MCF 10A (cell line): ENCODE data around the gene KCNB1. TPM values are rescaled to one million over a fixed set of nuclear protein-coding genes. Genes with fewer than 3 reads are reported as not detected.

ENCODE experiments used
- BruUV-seq: library from RNA; stranded (reverse); fragments of 400-500 nt; replicated peaks from 2 replicates; lab custom pipeline; 2021; lab: Mats Ljungman, UMichigan
- CTCF ChIA-PET: fragments of 300-600 bp; sonication (Branson Sonifier 250); formaldehyde crosslinking; extraction: SDS; loops from one replicate; lab custom pipeline; 2021; ENCODE audit warnings: antibody characterized with exemption, inconsistent platforms; lab: Yijun Ruan, JAX
- POLR2A ChIA-PET: fragments of 300-600, 350-650 bp; sonication (Branson Sonifier 250); formaldehyde crosslinking; extraction: SDS; loops from one replicate; lab custom pipeline; 2020; ENCODE audit warnings: antibody characterized with exemption, inconsistent platforms; lab: Yijun Ruan, JAX
- DNase-seq: peaks from one replicate; pipeline ENCODE4 v3.0.0-alpha.2; 2018; ENCODE audit not compliant: unreplicated experiment
- H3K27ac Mint-ChIP-seq: one replicate; pipeline ENCODE4 v1.8.0; 2022; ENCODE audit warnings: mild to moderate bottlenecking, low read depth, mixed read lengths; ENCODE audit not compliant: unreplicated experiment
- H3K27me3 Mint-ChIP-seq: one replicate; pipeline ENCODE4 v1.8.0; 2022; ENCODE audit warnings: mixed read lengths; ENCODE audit not compliant: insufficient read depth, unreplicated experiment
- H3K36me3 Mint-ChIP-seq: one replicate; pipeline ENCODE4 v1.8.0; 2022; ENCODE audit warnings: mild to moderate bottlenecking, moderate library complexity, mixed read lengths; ENCODE audit not compliant: insufficient read depth, unreplicated experiment
- H3K4me1 Mint-ChIP-seq: one replicate; pipeline ENCODE4 v1.8.0; 2022; ENCODE audit warnings: mixed read lengths; ENCODE audit not compliant: insufficient read depth, unreplicated experiment
- H3K4me3 Mint-ChIP-seq: one replicate; pipeline ENCODE4 v1.8.0; 2022; ENCODE audit warnings: mild to moderate bottlenecking, moderate library complexity, mixed read lengths; ENCODE audit not compliant: unreplicated experiment
- H3K9me3 Mint-ChIP-seq: one replicate; pipeline ENCODE4 v1.8.0; 2022; ENCODE audit warnings: mixed read lengths; ENCODE audit not compliant: unreplicated experiment
- CTCF ChIP-seq: fragments of 200-600 bp; IDR thresholded peaks from one replicate; pipeline ENCODE4 v1.8.0; 2022; ENCODE audit warnings: antibody characterized with exemption, mild to moderate bottlenecking; ENCODE audit not compliant: unreplicated experiment
- intact Hi-C: fragments of 100-400 bp; cut with micrococcal nuclease; formaldehyde crosslinking; loops from 2 replicates; pipeline ENCODE4 v1.14.1; 2022
- total RNA-seq: library from RNA; stranded (reverse); gene quantifications from 2 replicates; pipeline ENCODE4 v1.2.3, GENCODE V29; 2022

Gene KCNB1
- total RNA-seq, 1 experiment from 2014 or later: 2.8 TPM

GRCh38 chr20:49419785-49420184 is 62.7 kb downstream of the KCNB1 start:
- H3K27ac Mint-ChIP-seq: peak overlapping the region; percentile 99
- ChIA-PET CTCF (interaction anchor here (0.6 to 1.0 kb wide), 2 partner anchors 86 to 115 kb away, joined by 3 to 4 read pairs; no protein-coding TSS in a partner anchor), POLR2A (interaction anchor here (0.6 to 1.9 kb wide), 13 partner anchors 8 to 696 kb away, joined by 3 to 14 read pairs (median 4); no protein-coding TSS in a partner anchor)
- BruUV-seq: no TSS peak
- intact Hi-C loops: loop anchor here (2.0 kb wide), 1 partner anchor 65 kb away; no protein-coding TSS in a partner anchor
- no peaks in the 10 kb centered on the region for H3K27me3 Mint-ChIP-seq
- H3K36me3 Mint-ChIP-seq: peaks cover 9% of the 10 kb centered on the region
- TF ChIP-seq CTCF: no peak
- peaks cover 27% of the 10 kb centered on the region for H3K4me1 Mint-ChIP-seq
- H3K9me3 Mint-ChIP-seq: no peaks in the 10 kb centered on the region
- DNase-seq: no peak
- peak overlapping the region; percentile 17 for H3K4me3 Mint-ChIP-seq

GRCh38 chr20:49418809-49419208 is 63.7 kb downstream of the KCNB1 start:
- BruUV-seq: no TSS peak
- intact Hi-C loops: no loop called here
- peak overlapping the region; percentile 99 for H3K27ac Mint-ChIP-seq
- peaks cover 9% of the 10 kb centered on the region for H3K36me3 Mint-ChIP-seq
- H3K4me3 Mint-ChIP-seq: no peak overlapping the region
- H3K9me3 Mint-ChIP-seq: no peaks in the 10 kb centered on the region
- TF ChIP-seq CTCF: no peak
- no peaks in the 10 kb centered on the region for H3K27me3 Mint-ChIP-seq
- no peak for DNase-seq
- ChIA-PET POLR2A (interaction anchor here (0.5 to 0.8 kb wide), 2 partner anchors 9 to 48 kb away, joined by 3 to 4 read pairs; no protein-coding TSS in a partner anchor), CTCF (interaction anchor here (0.7 kb wide), 1 partner anchor 74 kb away, joined by 3 read pairs; no protein-coding TSS in a partner anchor)
- H3K4me1 Mint-ChIP-seq: peaks cover 27% of the 10 kb centered on the region

- POLR2A ChIA-PET: interaction anchor here (0.6 to 0.7 kb wide), 2 partner anchors 33 to 36 kb away, joined by 3 to 4 read pairs; no protein-coding TSS in a partner anchor
- no peak for DNase-seq
- Mint-ChIP-seq H3K27me3 (no peaks in the 10 kb centered on the region), H3K4me1 (peaks cover 27% of the 10 kb centered on the region), H3K9me3 (no peaks in the 10 kb centered on the region), H3K4me3 (no peak overlapping the region), H3K36me3 (peaks cover 9% of the 10 kb centered on the region), H3K27ac (peak overlapping the region; percentile 99)
- CTCF ChIA-PET: no interaction called here
- intact Hi-C loops: no loop called here
- no peak for TF ChIP-seq CTCF
- BruUV-seq: no TSS peak
Observed at GRCh38 chr20:49417843-49418555, 64.5 kb downstream of the KCNB1 start.

GRCh38 chr20:49415668-49416044 is 66.8 kb downstream of the KCNB1 start:
- no TSS peak for BruUV-seq
- no peak for TF ChIP-seq CTCF
- Mint-ChIP-seq H3K27ac (no peak overlapping the region), H3K4me3 (no peak overlapping the region), H3K27me3 (no peaks in the 10 kb centered on the region), H3K36me3 (peaks cover 9% of the 10 kb centered on the region), H3K4me1 (peaks cover 17% of the 10 kb centered on the region), H3K9me3 (no peaks in the 10 kb centered on the region)
- CTCF ChIA-PET: interaction anchor here (1.2 kb wide), 1 partner anchor 11 kb away, joined by 3 read pairs; no protein-coding TSS in a partner anchor
- intact Hi-C loops: no loop called here
- no peak for DNase-seq
- POLR2A ChIA-PET: no interaction called here
